IMR-90 (cell line): Measurements from ENCODE around the gene ZFPL1. TPM values are rescaled to one million over a fixed set of nuclear protein-coding genes. Genes with fewer than 3 reads are reported as not detected.

Experiments used
- ATAC-seq: fragments of 200-7000 bp; cut with Tn5 transposase; 2 replicates; pipeline ENCODE4 v1.9.1; 2020; ENCODE audit warnings: low read depth, mild to moderate bottlenecking, moderate library complexity
- BruUV-seq: library from RNA; stranded (reverse); fragments of 400-500 nt; replicated peaks from 2 replicates; lab custom pipeline; 2021; lab: Mats Ljungman, UMichigan
- CTCF ChIA-PET: fragments of 300-600 bp; formaldehyde crosslinking; extraction: SDS; loops from one replicate; lab custom pipeline; 2021; ENCODE audit warnings: antibody characterized with exemption; lab: Yijun Ruan, JAX
- POLR2A ChIA-PET: fragments of 300-600 bp; sonication (Branson Sonifier 250); formaldehyde crosslinking; loops from one replicate; lab custom pipeline; 2022; ENCODE audit warnings: antibody characterized with exemption; ENCODE audit not compliant: unreplicated experiment; lab: Charles Lee
- DNase-seq: peaks from one replicate; pipeline ENCODE4 v3.0.0; 2013
- H2AFZ ChIP-seq: replicated peaks from 2 replicates; pipeline ENCODE3; 2013; ENCODE audit warnings: low read length, mild to moderate bottlenecking; ENCODE audit not compliant: poor library complexity
- H2AK5ac ChIP-seq: 2 replicates; pipeline ENCODE4 v1.6.1; 2013; ENCODE audit warnings: low read depth, low read length, inconsistent platforms
- H2AK9ac ChIP-seq: replicated peaks from 2 replicates; pipeline ENCODE3; 2013; ENCODE audit warnings: mild to moderate bottlenecking, low read depth, low read length, moderate library complexity; ENCODE audit not compliant: poor library complexity
- H2BK120ac ChIP-seq: 2 replicates; pipeline ENCODE4 v1.6.1; 2013; ENCODE audit warnings: low read depth, low read length, inconsistent platforms
- H2BK15ac ChIP-seq: 3 replicates; pipeline ENCODE4 v1.6.1; 2013; ENCODE audit warnings: low read depth, low read length, inconsistent platforms
- H2BK20ac ChIP-seq: 2 replicates; pipeline ENCODE4 v1.6.1; 2013; ENCODE audit warnings: low read depth, mild to moderate bottlenecking, inconsistent platforms, low read length, moderate library complexity
- H2BK5ac ChIP-seq: 2 replicates; pipeline ENCODE4 v1.6.1; 2013; ENCODE audit warnings: mild to moderate bottlenecking, low read depth, low read length, inconsistent platforms; ENCODE audit not compliant: poor library complexity, severe bottlenecking
- H3K14ac ChIP-seq: replicated peaks from 2 replicates; pipeline ENCODE4 v1.6.1; 2013; ENCODE audit warnings: low read depth, low read length, inconsistent platforms
- H3K18ac ChIP-seq: 2 replicates; pipeline ENCODE4 v1.6.1; 2013; ENCODE audit warnings: low read depth, low read length, control low read depth
- H3K23ac ChIP-seq: 2 replicates; pipeline ENCODE4 v1.6.1; 2013; ENCODE audit warnings: low read depth, low read length, inconsistent platforms
- H3K27ac ChIP-seq: 2 replicates; pipeline ENCODE4 v1.5.1; 2013; ENCODE audit warnings: mild to moderate bottlenecking, control low read depth, low read length; ENCODE audit not compliant: insufficient read depth
- H3K27me3 ChIP-seq: 2 replicates; pipeline ENCODE4 v1.6.1; 2013; ENCODE audit warnings: low read length; ENCODE audit not compliant: control insufficient read depth, insufficient read depth
- H3K36me3 ChIP-seq: 2 replicates; pipeline ENCODE4 v1.6.1; 2013; ENCODE audit warnings: low read length, mixed read lengths; ENCODE audit not compliant: control insufficient read depth, insufficient read depth
- H3K4ac ChIP-seq: 2 replicates; pipeline ENCODE4 v1.6.1; 2013; ENCODE audit warnings: low read depth, low read length, inconsistent platforms
- H3K4me1 ChIP-seq: 2 replicates; pipeline ENCODE4 v1.6.1; 2013; ENCODE audit warnings: low read length, mixed read lengths; ENCODE audit not compliant: control insufficient read depth, insufficient read depth
- H3K4me2 ChIP-seq: 2 replicates; pipeline ENCODE4 v1.6.1; 2013; ENCODE audit warnings: low read depth, mild to moderate bottlenecking, control low read depth, low read length, moderate library complexity
- H3K4me3 ChIP-seq: 2 replicates; pipeline ENCODE4 v1.5.1; 2013; ENCODE audit warnings: low read depth, mild to moderate bottlenecking, control low read depth, low read length, moderate library complexity; ENCODE audit not compliant: insufficient read depth
- H3K56ac ChIP-seq: 2 replicates; pipeline ENCODE4 v1.6.1; 2013; ENCODE audit warnings: low read length, inconsistent platforms; ENCODE audit not compliant: insufficient read depth; ENCODE audit errors: extremely low read depth
- H3K79me1 ChIP-seq, 2 experiments: 2 replicates each; pipeline ENCODE4 v1.6.1; 2013; ENCODE audit warnings: low read length in 2 of 2, inconsistent platforms in 1 of 2, low read depth in 1 of 2
- H3K9ac ChIP-seq: 2 replicates; pipeline ENCODE4 v1.6.1; 2013; ENCODE audit warnings: low read depth, low read length, control low read depth
- H3K9me1 ChIP-seq: 2 replicates; pipeline ENCODE4 v1.6.1; 2013; ENCODE audit warnings: low read length, inconsistent platforms; ENCODE audit not compliant: insufficient read depth
- H3K9me3 ChIP-seq: 2 replicates; pipeline ENCODE4 v1.6.1; 2013; ENCODE audit warnings: low read length; ENCODE audit not compliant: control insufficient read depth, insufficient read depth
- H4K20me1 ChIP-seq: 2 replicates; pipeline ENCODE4 v1.6.1; 2013; ENCODE audit warnings: low read length, inconsistent platforms; ENCODE audit not compliant: insufficient read depth
- H4K5ac ChIP-seq: 2 replicates; pipeline ENCODE4 v1.6.1; 2013; ENCODE audit warnings: mild to moderate bottlenecking, low read depth, low read length, control low read depth
- H4K8ac ChIP-seq, 2 experiments: 2 replicates each; pipeline ENCODE4 v1.6.1; 2013; ENCODE audit warnings: low read depth in 2 of 2, low read length in 2 of 2, control low read depth in 1 of 2, inconsistent platforms in 1 of 2
- H4K91ac ChIP-seq: 2 replicates; pipeline ENCODE4 v1.6.1; 2013; ENCODE audit warnings: low read depth, low read length, inconsistent platforms; ENCODE audit not compliant: insufficient read depth
- BHLHE40 ChIP-seq: fragments of 150-350 bp; IDR thresholded peaks from 2 replicates; pipeline ENCODE4 v1.6.1; 2016; ENCODE audit warnings: mild to moderate bottlenecking, low read depth, low read length
- CHD1 ChIP-seq: IDR thresholded peaks from 2 replicates; pipeline ENCODE4 v1.6.1; 2012; ENCODE audit warnings: low read depth, low read length, improper control_type of control experiment
- FOS ChIP-seq: fragments of 150-350 bp; IDR thresholded peaks from 2 replicates; pipeline ENCODE4 v1.6.1; 2016; ENCODE audit warnings: low read depth, low read length
- MAFK ChIP-seq: IDR thresholded peaks from 2 replicates; pipeline ENCODE4 v1.6.1; 2012; ENCODE audit warnings: low read depth, low read length, improper control_type of control experiment
- MAZ ChIP-seq: IDR thresholded peaks from 2 replicates; pipeline ENCODE4 v1.6.1; 2012; ENCODE audit warnings: low read depth, mild to moderate bottlenecking, low read length, improper control_type of control experiment, moderate library complexity, borderline replicate concordance
- MXI1 ChIP-seq: IDR thresholded peaks from 2 replicates; pipeline ENCODE4 v1.6.1; 2012; ENCODE audit warnings: low read depth, mild to moderate bottlenecking, low read length, moderate library complexity, borderline replicate concordance
- NFE2L2 ChIP-seq: fragments of 150-350 bp; IDR thresholded peaks from 2 replicates; pipeline ENCODE4 v1.6.1; 2016; ENCODE audit warnings: low read depth, mild to moderate bottlenecking, low read length
- POLR2A ChIP-seq: IDR thresholded peaks from 2 replicates; pipeline ENCODE4 v1.6.1; 2012; ENCODE audit warnings: mild to moderate bottlenecking, low read depth, low read length
- RAD21 ChIP-seq: IDR thresholded peaks from 2 replicates; pipeline ENCODE4 v1.6.1; 2012; ENCODE audit warnings: low read length, improper control_type of control experiment
- RCOR1 ChIP-seq: IDR thresholded peaks from 2 replicates; pipeline ENCODE4 v1.6.1; 2012; ENCODE audit warnings: mild to moderate bottlenecking, low read length, improper control_type of control experiment; ENCODE audit not compliant: insufficient replicate concordance
- RFX5 ChIP-seq: IDR thresholded peaks from 2 replicates; pipeline ENCODE4 v1.8.0; 2012; ENCODE audit warnings: low read depth, mild to moderate bottlenecking, low read length, moderate library complexity
- SMC3 ChIP-seq: fragments of 150-350 bp; IDR thresholded peaks from 2 replicates; pipeline ENCODE4 v1.6.1; 2016; ENCODE audit warnings: low read depth, mild to moderate bottlenecking, antibody characterized with exemption, low read length, moderate library complexity
- WGBS, 2 experiments: methylation state at CpG; one replicate each; pipeline versions ENCODE4 v1.1.5 to v1.1.7; 2013; ENCODE audit warnings: missing lambda C conversion rate in 2 of 2; ENCODE audit not compliant: insufficient read length in 1 of 2; ENCODE audit errors: extremely low coverage in 2 of 2; 5-methylcytosine and 5-hydroxymethylcytosine counted together
- dilution Hi-C: fragments of 300-500 bp; cut with HindIII; formaldehyde crosslinking; loops from one replicate; pipeline ENCODE4 v1.14.3; 2018; ENCODE audit warnings: low sequenced_read_pairs; ENCODE audit not compliant: unreplicated experiment
- in situ Hi-C: fragments of 300-500 bp; cut with MboI; formaldehyde crosslinking; loops from 3 replicates; pipeline ENCODE4 v1.14.3; 2019; ENCODE audit warnings: low sequenced_read_pairs, inconsistent platforms, mixed read lengths
- intact Hi-C: fragments of 100-400 bp; cut with micrococcal nuclease; formaldehyde crosslinking; loops from 2 replicates; pipeline ENCODE4 v1.10.0; 2022
- polyA plus RNA-seq, 3 experiments: library from polyadenylated mRNA; depleted of rRNA; stranded (reverse); fragments of >200 nt; gene quantifications; 2 replicates each; pipeline ENCODE4 v1.2.3, GENCODE V29; 2012; ENCODE audit warnings: low replicate concordance in 1 of 3
- total RNA-seq: library from RNA; depleted of rRNA; stranded (reverse); fragments of >200 nt; gene quantifications from 2 replicates; pipeline ENCODE4 v1.2.3, GENCODE V29; 2012
- TF ChIP-seq, protein P1 (sequence below): fragments of 150-350 bp; IDR thresholded peaks from 2 replicates; pipeline ENCODE4 v1.6.1; 2017; ENCODE audit warnings: mild to moderate bottlenecking, antibody characterized with exemption, low read length, low read depth
- TF ChIP-seq, protein P2 (sequence below): conservative IDR thresholded peaks from 2 replicates; pipeline ENCODE4 v1.5.1; 2012; ENCODE audit warnings: mild to moderate bottlenecking, low read depth, low read length, improper control_type of control experiment
- TF ChIP-seq, protein P3 (sequence below): fragments of 150-350 bp; IDR thresholded peaks from 2 replicates; pipeline ENCODE4 v1.6.1; 2016; ENCODE audit warnings: low read depth, mild to moderate bottlenecking, low read length, moderate library complexity, borderline replicate concordance

The ZFPL1 gene
- total and polyA plus RNA-seq, 2 of the 4 experiments (the other 2 are of a cell fraction): 24.0 to 67.5 TPM

DNA sequence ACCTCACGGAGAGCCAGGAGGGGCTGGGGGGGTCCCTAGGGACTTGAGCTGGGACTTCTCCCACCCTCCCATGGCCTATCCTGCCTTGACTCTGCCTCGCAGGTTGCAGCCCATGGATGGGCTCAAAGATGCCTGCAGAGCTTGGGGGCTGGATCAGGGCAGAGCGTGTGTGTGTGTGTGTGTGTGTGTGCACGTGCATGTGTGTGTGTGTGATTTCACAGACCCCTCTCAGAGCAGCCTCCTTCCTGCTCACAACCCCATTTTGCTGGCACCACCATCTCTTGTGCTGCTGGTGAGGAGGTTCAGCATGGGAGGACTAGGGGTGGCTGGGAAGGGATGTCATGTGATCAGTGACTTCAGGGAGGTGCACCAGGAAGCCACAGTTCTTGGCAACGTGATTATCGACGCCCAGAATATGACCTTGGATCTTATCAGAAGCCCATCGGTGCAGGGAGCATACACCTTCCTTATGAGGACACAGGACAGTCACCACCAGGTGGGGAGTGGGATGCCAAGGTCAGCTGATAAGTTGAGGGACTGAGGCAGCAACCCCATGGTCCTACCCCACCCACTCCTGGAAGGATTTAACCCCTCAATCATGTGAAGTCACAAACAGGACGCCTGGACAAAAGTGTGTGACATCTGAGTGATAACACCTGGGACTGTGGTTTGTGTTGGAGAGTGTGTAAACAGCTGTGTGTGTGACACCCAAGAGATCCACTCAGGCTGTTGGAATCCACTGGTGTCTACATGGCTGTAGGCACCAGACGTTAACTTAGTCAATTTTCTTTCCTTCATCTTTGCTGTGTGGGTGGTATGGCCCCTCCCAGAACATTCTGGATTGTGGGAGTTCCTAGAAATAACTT is 23.8 kb upstream of the ZFPL1 start:
- Histone ChIP-seq H3K27me3 (peaks cover 18% of the 10 kb centered on the region; the same call in 1 of the 2 replicates), H3K27ac (no peak overlapping the region), H3K56ac (no peak overlapping the region), H2AK9ac (peak overlapping the region; percentile 39), H2BK15ac (no peak overlapping the region), H2AK5ac (no peak overlapping the region), H3K9ac (no peak overlapping the region), H3K4ac (no peak overlapping the region), H3K9me3 (no peaks in the 10 kb centered on the region), H3K23ac (no peak overlapping the region; the same call in 1 of the 2 replicates), H3K9me1 (peaks cover 5% of the 10 kb centered on the region; the same call in 1 of the 2 replicates), H3K4me1 (no peaks in the 10 kb centered on the region), H3K4me2 (no peak overlapping the region), H3K18ac (no peak overlapping the region), H2BK20ac (no peak overlapping the region), H3K14ac (no peak overlapping the region), H3K4me3 (no peak overlapping the region), H3K36me3 (no peaks in the 10 kb centered on the region), H4K8ac (no peak overlapping the region), H2BK120ac (no peak overlapping the region), H2BK5ac (no peak overlapping the region), H4K91ac (no peak overlapping the region), H2AFZ (no peak overlapping the region), H3K79me1 (no peaks in the 10 kb centered on the region), H4K20me1 (no peaks in the 10 kb centered on the region), H4K5ac (no peak overlapping the region)
- ATAC-seq (peak; percentile 27), DNase-seq (peak; percentile 22)
- intact Hi-C loops (no loop called here), dilution Hi-C loops (no loop called here), in situ Hi-C loops (no loop called here)
- 46% methylated on average over 3 of the region's 10 CpGs; no CpG with 5 or more reads in 1 of the 2 experiments for WGBS, 2 experiments
- BruUV-seq: no TSS peak
- POLR2A ChIA-PET: no interaction called here
- CTCF ChIA-PET: no interaction called here
- TF ChIP-seq FOS (no peak), NFE2L2 (no peak), POLR2A (no peak), RFX5 (no peak), RAD21 (no peak), MXI1 (no peak), MAZ (no peak), BHLHE40 (no peak), MAFK (no peak), RCOR1 (no peak), CHD1 (no peak), SMC3 (no peak)
- TF ChIP-seq, protein P1, sequence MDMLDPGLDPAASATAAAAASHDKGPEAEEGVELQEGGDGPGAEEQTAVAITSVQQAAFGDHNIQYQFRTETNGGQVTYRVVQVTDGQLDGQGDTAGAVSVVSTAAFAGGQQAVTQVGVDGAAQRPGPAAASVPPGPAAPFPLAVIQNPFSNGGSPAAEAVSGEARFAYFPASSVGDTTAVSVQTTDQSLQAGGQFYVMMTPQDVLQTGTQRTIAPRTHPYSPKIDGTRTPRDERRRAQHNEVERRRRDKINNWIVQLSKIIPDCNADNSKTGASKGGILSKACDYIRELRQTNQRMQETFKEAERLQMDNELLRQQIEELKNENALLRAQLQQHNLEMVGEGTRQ: no peak
- TF ChIP-seq, protein P2, sequence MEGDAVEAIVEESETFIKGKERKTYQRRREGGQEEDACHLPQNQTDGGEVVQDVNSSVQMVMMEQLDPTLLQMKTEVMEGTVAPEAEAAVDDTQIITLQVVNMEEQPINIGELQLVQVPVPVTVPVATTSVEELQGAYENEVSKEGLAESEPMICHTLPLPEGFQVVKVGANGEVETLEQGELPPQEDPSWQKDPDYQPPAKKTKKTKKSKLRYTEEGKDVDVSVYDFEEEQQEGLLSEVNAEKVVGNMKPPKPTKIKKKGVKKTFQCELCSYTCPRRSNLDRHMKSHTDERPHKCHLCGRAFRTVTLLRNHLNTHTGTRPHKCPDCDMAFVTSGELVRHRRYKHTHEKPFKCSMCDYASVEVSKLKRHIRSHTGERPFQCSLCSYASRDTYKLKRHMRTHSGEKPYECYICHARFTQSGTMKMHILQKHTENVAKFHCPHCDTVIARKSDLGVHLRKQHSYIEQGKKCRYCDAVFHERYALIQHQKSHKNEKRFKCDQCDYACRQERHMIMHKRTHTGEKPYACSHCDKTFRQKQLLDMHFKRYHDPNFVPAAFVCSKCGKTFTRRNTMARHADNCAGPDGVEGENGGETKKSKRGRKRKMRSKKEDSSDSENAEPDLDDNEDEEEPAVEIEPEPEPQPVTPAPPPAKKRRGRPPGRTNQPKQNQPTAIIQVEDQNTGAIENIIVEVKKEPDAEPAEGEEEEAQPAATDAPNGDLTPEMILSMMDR: no peak
- TF ChIP-seq, protein P3, sequence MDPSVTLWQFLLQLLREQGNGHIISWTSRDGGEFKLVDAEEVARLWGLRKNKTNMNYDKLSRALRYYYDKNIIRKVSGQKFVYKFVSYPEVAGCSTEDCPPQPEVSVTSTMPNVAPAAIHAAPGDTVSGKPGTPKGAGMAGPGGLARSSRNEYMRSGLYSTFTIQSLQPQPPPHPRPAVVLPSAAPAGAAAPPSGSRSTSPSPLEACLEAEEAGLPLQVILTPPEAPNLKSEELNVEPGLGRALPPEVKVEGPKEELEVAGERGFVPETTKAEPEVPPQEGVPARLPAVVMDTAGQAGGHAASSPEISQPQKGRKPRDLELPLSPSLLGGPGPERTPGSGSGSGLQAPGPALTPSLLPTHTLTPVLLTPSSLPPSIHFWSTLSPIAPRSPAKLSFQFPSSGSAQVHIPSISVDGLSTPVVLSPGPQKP: no peak
